ENCODE measurements around the gene UBAP2L.

DNA sequence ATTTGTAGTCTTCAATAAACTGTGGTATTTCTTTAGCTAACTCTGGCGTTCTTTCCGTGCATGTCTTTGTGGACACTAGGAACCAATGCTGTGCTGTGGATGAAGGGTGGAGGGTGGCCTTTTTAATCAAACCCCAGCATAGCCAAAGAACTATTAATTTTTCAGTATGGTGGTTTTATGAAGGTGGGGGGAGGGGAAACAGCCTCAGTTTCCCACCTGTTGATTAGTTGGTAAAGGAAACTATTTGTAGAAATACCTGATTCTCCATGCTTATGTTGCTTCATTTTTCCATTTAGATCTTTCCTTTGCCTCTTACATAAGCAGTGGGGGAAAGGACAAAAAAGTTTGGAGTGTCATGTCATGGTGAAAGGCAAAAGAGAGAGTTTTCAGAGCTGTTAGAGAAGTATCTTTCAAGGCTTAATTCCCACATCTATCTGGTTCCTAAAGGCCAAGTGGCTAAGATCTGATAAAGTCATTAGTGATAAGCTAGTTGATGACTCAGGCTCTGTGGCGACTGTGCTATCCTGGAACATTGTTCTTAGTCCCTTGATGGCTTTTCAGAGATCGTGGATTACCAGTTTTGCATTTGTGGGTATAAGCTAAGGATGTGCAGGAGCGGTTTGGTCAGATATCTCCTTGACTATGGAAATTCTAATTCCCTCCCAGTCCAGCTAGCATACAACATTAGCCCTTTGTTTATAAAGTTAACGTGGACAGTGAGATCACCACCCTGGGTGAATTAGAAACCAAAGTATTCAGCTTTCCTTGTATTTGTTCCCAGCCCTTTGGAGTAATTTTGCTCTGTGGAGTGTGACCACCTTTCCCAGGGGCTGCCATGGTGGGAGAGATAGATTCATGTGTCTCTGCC, 42.9 kb downstream of the UBAP2L start:
- TF ChIP-seq CTCF (IDR thresholded peaks at IDR 0.05 in 2 of 3, conservative IDR thresholded peaks at IDR 0.05 in 1 of 3; ENCODE audit: control insufficient read depth in 2 of 3, extremely low read depth in 1 of 3, insufficient read depth in 1 of 3, low read depth in 3 of 3, low read length in 3 of 3) (no peak), PAX5 (IDR thresholded peaks at IDR 0.05; ENCODE audit: borderline replicate concordance, low read depth, low read length) (no peak), BACH1 (IDR thresholded peaks at IDR 0.05; ENCODE audit: borderline replicate concordance) (no peak), CHD1 (IDR thresholded peaks at IDR 0.05; ENCODE audit: low read depth, low read length) (no peak), ZNF207 (IDR thresholded peaks at IDR 0.05; ENCODE audit: borderline replicate concordance) (no peak), ASH2L (IDR thresholded peaks at IDR 0.05; ENCODE audit: borderline replicate concordance, low read depth) (no peak), POLR2A (IDR thresholded peaks at IDR 0.05; ENCODE audit: low read depth, low read length) (no peak; the same call in 1 of the 2 replicates), PRDM15 (CRISPR knock-in tag; IDR thresholded peaks at IDR 0.05) (no peak), ESRRA (IDR thresholded peaks at IDR 0.05; ENCODE audit: low read length) (no peak), EZH2 (IDR thresholded peaks at IDR 0.05; ENCODE audit: borderline replicate concordance, control insufficient read depth, low read depth, low read length) (no peak), NR2C2 (IDR thresholded peaks at IDR 0.05; ENCODE audit: borderline replicate concordance, control insufficient read depth, insufficient read length, low read depth) (no peak)
